MCF 10A (cell line): ENCODE data around the gene RFXANK. TPM values are rescaled to one million over a fixed set of nuclear protein-coding genes. Genes with fewer than 3 reads are reported as not detected.

Experiments
- Bru-seq: library from RNA; stranded (reverse); fragments of 400-500 nt; gene quantifications from one replicate; lab custom pipeline; 2021; lab: Mats Ljungman, UMichigan
- BruChase-seq, 2 experiments: library from RNA; stranded (reverse); fragments of 400-500 nt; gene quantifications; one replicate each; lab custom pipeline; 2021; lab: Mats Ljungman, UMichigan
- BruUV-seq: library from RNA; stranded (reverse); fragments of 400-500 nt; replicated peaks from 2 replicates; lab custom pipeline; 2021; lab: Mats Ljungman, UMichigan
- CTCF ChIA-PET: fragments of 300-600 bp; sonication (Branson Sonifier 250); formaldehyde crosslinking; extraction: SDS; loops from one replicate; lab custom pipeline; 2021; ENCODE audit warnings: antibody characterized with exemption, inconsistent platforms; lab: Yijun Ruan, JAX
- POLR2A ChIA-PET: fragments of 300-600, 350-650 bp; sonication (Branson Sonifier 250); formaldehyde crosslinking; extraction: SDS; loops from one replicate; lab custom pipeline; 2020; ENCODE audit warnings: antibody characterized with exemption, inconsistent platforms; lab: Yijun Ruan, JAX
- DNase-seq: peaks from one replicate; pipeline ENCODE4 v3.0.0-alpha.2; 2018; ENCODE audit not compliant: unreplicated experiment
- H3K27ac Mint-ChIP-seq: one replicate; pipeline ENCODE4 v1.8.0; 2022; ENCODE audit warnings: mild to moderate bottlenecking, low read depth, mixed read lengths; ENCODE audit not compliant: unreplicated experiment
- H3K27me3 Mint-ChIP-seq: one replicate; pipeline ENCODE4 v1.8.0; 2022; ENCODE audit warnings: mixed read lengths; ENCODE audit not compliant: insufficient read depth, unreplicated experiment
- H3K36me3 Mint-ChIP-seq: one replicate; pipeline ENCODE4 v1.8.0; 2022; ENCODE audit warnings: mild to moderate bottlenecking, moderate library complexity, mixed read lengths; ENCODE audit not compliant: insufficient read depth, unreplicated experiment
- H3K4me1 Mint-ChIP-seq: one replicate; pipeline ENCODE4 v1.8.0; 2022; ENCODE audit warnings: mixed read lengths; ENCODE audit not compliant: insufficient read depth, unreplicated experiment
- H3K4me3 Mint-ChIP-seq: one replicate; pipeline ENCODE4 v1.8.0; 2022; ENCODE audit warnings: mild to moderate bottlenecking, moderate library complexity, mixed read lengths; ENCODE audit not compliant: unreplicated experiment
- H3K9me3 Mint-ChIP-seq: one replicate; pipeline ENCODE4 v1.8.0; 2022; ENCODE audit warnings: mixed read lengths; ENCODE audit not compliant: unreplicated experiment
- intact Hi-C: fragments of 100-400 bp; cut with micrococcal nuclease; formaldehyde crosslinking; loops from 2 replicates; pipeline ENCODE4 v1.14.1; 2022
- long read RNA-seq: library from polyadenylated mRNA; stranded (forward); transcript quantifications from one replicate; pipeline ENCODE4 v2.0.0, GENCODE V29; 2022
- total RNA-seq: library from RNA; stranded (reverse); gene quantifications from 2 replicates; pipeline ENCODE4 v1.2.3, GENCODE V29; 2022
- TF ChIP-seq, protein P1 (sequence below): fragments of 200-600 bp; IDR thresholded peaks from one replicate; pipeline ENCODE4 v1.8.0; 2022; ENCODE audit warnings: antibody characterized with exemption, mild to moderate bottlenecking; ENCODE audit not compliant: unreplicated experiment

The RFXANK gene, protein sequence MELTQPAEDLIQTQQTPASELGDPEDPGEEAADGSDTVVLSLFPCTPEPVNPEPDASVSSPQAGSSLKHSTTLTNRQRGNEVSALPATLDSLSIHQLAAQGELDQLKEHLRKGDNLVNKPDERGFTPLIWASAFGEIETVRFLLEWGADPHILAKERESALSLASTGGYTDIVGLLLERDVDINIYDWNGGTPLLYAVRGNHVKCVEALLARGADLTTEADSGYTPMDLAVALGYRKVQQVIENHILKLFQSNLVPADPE
- total RNA-seq = 115 and 118 TPM in 2 replicates
- percentile 52 among the genes with signal in this experiment for Bru-seq, nascent RNA
- BruChase-seq, experiment 1, labeled RNA remaining after a 6-hour chase = percentile 59 among the genes with signal in this experiment
- BruChase-seq, experiment 2, labeled RNA remaining after a 2-hour chase = percentile 57 among the genes with signal in this experiment
- long read RNA-seq, transcript RFXANK-202 (8 exons, 1,059 nt) = minor isoform, 16 of 127 reads
- long read RNA-seq, transcript RFXANK-203 (9 exons, 1,212 nt) = major isoform, 33 of 127 reads
- long read RNA-seq, partial matches to known transcripts = 61 of 127 reads
- long read RNA-seq, other reads (novel, unspliced or antisense) = 16 of 127 reads

DNA sequence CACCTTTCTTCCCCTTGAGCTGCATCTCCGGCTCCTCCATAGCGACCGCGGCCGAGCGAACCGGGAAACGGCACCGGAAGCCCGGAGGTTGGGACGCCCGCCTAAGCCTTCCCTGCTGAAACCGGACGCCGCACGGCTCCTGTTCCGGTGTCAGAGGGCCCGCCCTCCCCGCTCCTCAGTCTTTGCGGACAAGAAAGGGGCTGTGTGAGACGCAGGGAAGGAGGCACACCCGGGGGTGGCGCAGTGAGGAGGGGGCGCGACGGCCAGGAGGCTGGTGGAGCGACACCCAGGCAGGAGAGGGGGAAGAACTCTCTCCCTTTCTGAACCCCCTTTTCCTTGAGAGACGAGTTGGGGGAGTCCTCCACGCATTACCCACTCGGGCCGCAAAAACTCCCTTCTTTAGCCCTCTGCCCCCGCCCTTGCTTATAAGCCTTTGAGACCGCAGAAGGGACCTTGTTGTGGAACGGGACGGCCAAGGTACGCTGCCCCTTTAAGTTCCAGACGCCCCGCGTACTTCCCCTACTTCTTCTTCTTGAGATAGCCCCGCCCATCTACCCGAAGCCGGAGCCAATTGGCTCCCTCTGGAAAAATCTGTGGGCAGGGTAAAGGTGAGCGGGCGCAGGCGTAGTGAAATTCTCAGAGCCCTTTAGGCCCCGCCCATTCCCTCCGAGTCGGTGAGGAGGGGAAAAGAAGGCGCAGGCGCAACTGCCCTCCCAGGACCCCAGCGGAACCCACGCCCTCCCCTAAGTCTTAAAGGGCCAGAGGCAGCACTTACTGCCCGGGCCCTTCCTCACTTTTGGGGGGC lies at the start of gene RFXANK, which contains the start of gene BORCS8:
Gene RFXANK, plus strand, starts transcription at position 181 of the 805 bp plus-strand sequence. CDS start 1,689 bp downstream, outside the sequence.
Gene BORCS8, minus strand, starts transcription at position 75 of the 805 bp plus-strand sequence. Its CDS starts 35 bp downstream, at position 40.
- peaks cover 13% of the 10 kb centered on the region for H3K4me1 Mint-ChIP-seq
- intact Hi-C loops = no loop called here
- H3K36me3 Mint-ChIP-seq = peaks cover 21% of the 10 kb centered on the region
- peak; percentile 100 for DNase-seq
- peak within 1 kb of the TSS; percentile 99 for H3K27ac Mint-ChIP-seq
- no peaks in the 10 kb centered on the region for H3K27me3 Mint-ChIP-seq
- H3K4me3 Mint-ChIP-seq = peak within 1 kb of the TSS; percentile 94
- CTCF ChIA-PET = interaction anchor here (0.5 to 1.8 kb wide), 3 partner anchors 11 to 170 kb away, joined by 4 read pairs; partner anchors contain the start of gene NR2C2AP
- BruUV-seq = no TSS peak
- POLR2A ChIA-PET = interaction anchor here (0.6 to 4.5 kb wide), 8 partner anchors 10 to 319 kb away, joined by 3 to 64 read pairs (median 3); partner anchors contain the start of genes GATAD2A and NR2C2AP
- H3K9me3 Mint-ChIP-seq = no peaks in the 10 kb centered on the region
- TF ChIP-seq, protein P1, sequence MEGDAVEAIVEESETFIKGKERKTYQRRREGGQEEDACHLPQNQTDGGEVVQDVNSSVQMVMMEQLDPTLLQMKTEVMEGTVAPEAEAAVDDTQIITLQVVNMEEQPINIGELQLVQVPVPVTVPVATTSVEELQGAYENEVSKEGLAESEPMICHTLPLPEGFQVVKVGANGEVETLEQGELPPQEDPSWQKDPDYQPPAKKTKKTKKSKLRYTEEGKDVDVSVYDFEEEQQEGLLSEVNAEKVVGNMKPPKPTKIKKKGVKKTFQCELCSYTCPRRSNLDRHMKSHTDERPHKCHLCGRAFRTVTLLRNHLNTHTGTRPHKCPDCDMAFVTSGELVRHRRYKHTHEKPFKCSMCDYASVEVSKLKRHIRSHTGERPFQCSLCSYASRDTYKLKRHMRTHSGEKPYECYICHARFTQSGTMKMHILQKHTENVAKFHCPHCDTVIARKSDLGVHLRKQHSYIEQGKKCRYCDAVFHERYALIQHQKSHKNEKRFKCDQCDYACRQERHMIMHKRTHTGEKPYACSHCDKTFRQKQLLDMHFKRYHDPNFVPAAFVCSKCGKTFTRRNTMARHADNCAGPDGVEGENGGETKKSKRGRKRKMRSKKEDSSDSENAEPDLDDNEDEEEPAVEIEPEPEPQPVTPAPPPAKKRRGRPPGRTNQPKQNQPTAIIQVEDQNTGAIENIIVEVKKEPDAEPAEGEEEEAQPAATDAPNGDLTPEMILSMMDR = no peak

DNA sequence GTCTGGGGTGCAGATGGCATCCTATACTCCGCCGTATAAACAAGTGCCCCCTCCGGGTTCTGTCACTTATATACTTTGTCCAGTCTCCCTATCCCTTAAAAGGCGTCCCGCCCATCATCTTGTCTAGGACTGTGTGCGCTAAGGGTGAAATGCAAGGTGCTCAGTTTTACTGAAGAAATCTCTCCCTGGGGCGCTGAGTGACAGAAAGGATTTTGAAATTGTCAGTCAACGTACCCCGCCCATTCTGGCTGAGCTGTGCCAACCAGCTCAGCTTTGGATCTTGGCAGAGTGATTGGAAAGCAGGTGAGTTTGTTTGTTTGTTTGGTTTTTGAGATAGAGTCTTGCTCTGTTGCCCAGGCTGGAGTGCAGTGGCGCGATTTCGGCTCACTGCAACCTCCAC lies 49.7 kb upstream of the RFXANK start:
- TF ChIP-seq, protein P1 = no peak
- BruUV-seq = no TSS peak
- Mint-ChIP-seq H3K4me1 (peaks cover 4% of the 10 kb centered on the region), H3K27me3 (no peaks in the 10 kb centered on the region), H3K9me3 (no peaks in the 10 kb centered on the region), H3K36me3 (peaks cover 5% of the 10 kb centered on the region), H3K27ac (no peak overlapping the region), H3K4me3 (no peak overlapping the region)
- intact Hi-C loops = no loop called here
- POLR2A ChIA-PET = no interaction called here
- DNase-seq = no peak
- CTCF ChIA-PET = interaction anchor here (0.7 to 2.2 kb wide), 5 partner anchors 25 to 348 kb away, joined by 3 to 9 read pairs (median 3); no protein-coding TSS in a partner anchor

DNA sequence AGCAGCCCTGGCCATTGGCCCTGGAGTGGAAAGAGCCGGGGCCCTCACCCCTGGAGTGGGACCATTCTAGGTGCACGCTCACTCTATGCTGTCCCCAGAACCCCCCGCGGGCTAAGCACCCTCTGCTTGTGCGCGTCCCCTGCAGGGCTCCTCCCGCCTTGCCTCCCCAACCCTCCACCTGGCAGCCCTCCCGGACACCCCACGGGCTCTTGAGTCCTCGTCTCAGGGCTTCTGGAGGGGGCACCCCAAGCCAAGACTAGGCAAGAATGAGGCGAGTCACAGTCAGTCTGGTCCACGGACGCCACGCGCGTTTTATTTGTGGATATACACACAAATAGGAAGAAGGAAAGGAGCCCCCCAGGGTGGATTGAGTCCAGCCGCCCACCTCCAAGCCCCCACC lies 46.8 kb upstream of the RFXANK start:
- Mint-ChIP-seq H3K4me3 (no peak overlapping the region), H3K27ac (no peak overlapping the region), H3K36me3 (peaks cover 6% of the 10 kb centered on the region), H3K9me3 (no peaks in the 10 kb centered on the region), H3K27me3 (no peaks in the 10 kb centered on the region), H3K4me1 (no peaks in the 10 kb centered on the region)
- no peak for DNase-seq
- no TSS peak for BruUV-seq
- POLR2A ChIA-PET = no interaction called here
- TF ChIP-seq, protein P1 = no peak
- CTCF ChIA-PET = interaction anchor here (0.5 to 1.5 kb wide), 18 partner anchors 12 to 345 kb away, joined by 3 to 25 read pairs (median 4); no protein-coding TSS in a partner anchor
- intact Hi-C loops = no loop called here
